Erythroblast (primary cell): Measurements from ENCODE around the gene SH3BP5.

Experiments
- GATA1 ChIP-seq: IDR thresholded peaks from 2 replicates; pipeline ENCODE4 v1.6.1; 2011; ENCODE audit warnings: low read depth, mild to moderate bottlenecking, control low read depth, low read length, moderate library complexity
- POLR2A ChIP-seq: IDR thresholded peaks from 2 replicates; pipeline ENCODE4 v1.6.1; 2011; ENCODE audit warnings: mild to moderate bottlenecking, low read length

- TF ChIP-seq POLR2A, result no peak
- TF ChIP-seq GATA1, result no peak
These were observed 59.8 kb downstream of the SH3BP5 start for GRCh38 chr3:15272426-15273196.
